BLaER1 (cell line): ENCODE results near the gene NID1.
A peak's percentile ranks its signal among the peaks of the same experiment; 100 is the strongest.
"Not testable (repeated sequence)": the region's sequence is repeated elsewhere in the genome, so short reads cannot be mapped to it uniquely, and the experiment has no call there.

Experiments used
- H3K27ac ChIP-seq: shearing (Covaris generic); formaldehyde crosslinking; 2 replicates; pipeline ENCODE4 v1.8.1; 2022
- H3K27me3 ChIP-seq: shearing (Covaris generic); formaldehyde crosslinking; 2 replicates; pipeline ENCODE4 v1.8.1; 2022
- H3K36me3 ChIP-seq: shearing (Covaris generic); formaldehyde crosslinking; 2 replicates; pipeline ENCODE4 v1.8.1; 2022
- H3K4me1 ChIP-seq: shearing (Covaris generic); formaldehyde crosslinking; 2 replicates; pipeline ENCODE4 v1.8.1; 2022
- H3K4me2 ChIP-seq: shearing (Covaris generic); formaldehyde crosslinking; 2 replicates; pipeline ENCODE4 v1.8.1; 2022
- H3K4me3 ChIP-seq: shearing (Covaris generic); formaldehyde crosslinking; 2 replicates; pipeline ENCODE4 v1.8.1; 2022
- H3K9ac ChIP-seq: shearing (Covaris generic); formaldehyde crosslinking; 2 replicates; pipeline ENCODE4 v1.8.1; 2022
- H3K9me3 ChIP-seq: shearing (Covaris generic); formaldehyde crosslinking; 2 replicates; pipeline ENCODE4 v1.8.1; 2022
- H4K20me1 ChIP-seq: shearing (Covaris generic); formaldehyde crosslinking; 2 replicates; pipeline ENCODE4 v1.8.1; 2022
- Cebpa-rat ChIP-seq: shearing (Covaris generic); IDR thresholded peaks from 2 replicates; pipeline ENCODE4 v1.8.1; 2022

The NID1 gene

DNA sequence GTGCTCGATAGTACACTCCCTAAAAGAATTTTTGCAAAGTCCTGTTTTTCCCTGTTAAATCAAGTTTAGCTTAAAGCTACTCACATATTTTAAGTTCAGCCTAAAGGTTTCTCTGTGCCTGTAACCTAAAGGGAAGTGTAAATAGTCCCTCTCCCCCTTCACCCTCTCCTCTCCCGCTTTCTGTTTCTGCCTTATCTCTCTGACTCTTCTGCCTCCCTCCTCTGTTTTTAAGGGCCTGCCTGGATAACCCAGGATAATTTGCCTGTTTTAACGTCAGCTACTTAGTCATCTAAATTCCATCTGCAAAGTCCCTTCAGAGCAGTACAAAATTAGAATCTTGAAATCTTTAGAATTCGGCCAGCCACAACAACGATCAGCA is 92.6 kb downstream of the NID1 start:
- Histone ChIP-seq H3K27ac (peak overlapping the region; percentile 71), H4K20me1 (no peaks in the 10 kb centered on the region), H3K9ac (peak overlapping the region; percentile 78), H3K4me1 (peaks cover 28% of the 10 kb centered on the region), H3K4me3 (peak overlapping the region; percentile 61), H3K4me2 (peak overlapping the region; percentile 92), H3K9me3 (no peaks in the 10 kb centered on the region), H3K36me3 (no peaks in the 10 kb centered on the region), H3K27me3 (no peaks in the 10 kb centered on the region)
- TF ChIP-seq Cebpa-rat: no peak

DNA sequence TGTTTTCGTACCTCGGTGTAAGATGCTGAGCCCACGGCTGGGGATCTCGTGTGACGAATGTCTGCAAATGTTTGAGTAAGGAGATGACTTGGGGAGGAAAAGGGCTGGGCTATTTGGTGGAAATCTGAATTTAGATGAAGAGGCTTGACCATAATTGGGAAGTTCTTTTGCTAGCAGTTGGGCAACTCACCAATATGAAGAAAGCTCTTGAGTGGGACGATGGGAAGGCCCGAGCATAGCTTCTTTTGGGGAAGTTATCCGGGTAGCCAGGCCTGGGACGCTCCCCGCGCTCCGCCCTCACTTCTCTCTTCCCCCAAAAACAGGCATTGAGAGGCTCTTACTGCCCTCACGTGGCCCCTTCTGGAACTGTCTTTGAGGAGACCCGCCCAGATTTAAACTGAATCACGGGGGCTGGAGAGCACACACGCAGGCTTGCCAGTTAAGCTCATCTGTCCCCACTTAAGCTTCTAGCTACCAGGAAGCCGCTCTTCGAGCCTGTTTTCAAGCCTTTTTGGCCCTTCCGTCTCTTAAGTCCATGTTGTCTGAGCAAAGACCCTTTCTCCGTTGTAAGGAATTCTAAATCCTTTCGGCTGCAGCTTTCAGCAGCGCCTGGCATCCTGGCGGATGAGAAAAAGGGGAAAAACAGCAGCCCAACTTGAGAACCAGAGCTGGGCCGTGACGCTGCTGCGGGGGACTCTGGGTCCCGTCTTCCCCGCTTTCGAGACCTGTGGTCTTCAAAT is 93.1 kb downstream of the NID1 start:
- Histone ChIP-seq H3K27ac (peak overlapping the region; percentile 71), H3K9ac (peak overlapping the region; percentile 78), H3K27me3 (no peaks in the 10 kb centered on the region), H4K20me1 (no peaks in the 10 kb centered on the region), H3K4me1 (peaks cover 28% of the 10 kb centered on the region), H3K36me3 (no peaks in the 10 kb centered on the region), H3K9me3 (no peaks in the 10 kb centered on the region), H3K4me3 (peak overlapping the region; percentile 61), H3K4me2 (peak overlapping the region; percentile 92)
- TF ChIP-seq Cebpa-rat: no peak

DNA sequence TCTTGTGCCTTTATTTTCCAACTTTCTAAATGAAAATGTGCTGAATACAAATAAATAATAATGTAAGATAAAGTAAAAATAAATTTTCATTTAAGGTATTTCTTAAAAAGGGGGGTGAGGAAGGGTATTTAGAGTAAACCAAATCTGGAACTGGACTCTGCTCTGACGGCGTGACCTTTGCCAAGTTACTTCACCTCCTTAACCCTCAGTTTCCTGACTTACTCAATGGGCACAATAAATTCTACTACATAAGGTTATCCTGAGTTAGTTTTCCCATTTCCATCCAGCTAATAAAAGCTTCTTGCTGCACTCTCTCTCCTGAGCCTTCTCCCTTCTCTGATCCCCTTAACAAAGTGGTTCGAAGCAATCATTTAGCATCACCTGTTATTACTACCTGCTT is 93.9 kb downstream of the NID1 start:
- Histone ChIP-seq H4K20me1 (no peaks in the 10 kb centered on the region), H3K27me3 (no peaks in the 10 kb centered on the region), H3K36me3 (no peaks in the 10 kb centered on the region), H3K4me1 (peaks cover 28% of the 10 kb centered on the region), H3K4me2 (peak overlapping the region; percentile 92; the same call in 1 of the 2 replicates), H3K4me3 (no peak overlapping the region), H3K9ac (no peak overlapping the region), H3K27ac (no peak overlapping the region), H3K9me3 (no peaks in the 10 kb centered on the region)
- TF ChIP-seq Cebpa-rat: no peak

DNA sequence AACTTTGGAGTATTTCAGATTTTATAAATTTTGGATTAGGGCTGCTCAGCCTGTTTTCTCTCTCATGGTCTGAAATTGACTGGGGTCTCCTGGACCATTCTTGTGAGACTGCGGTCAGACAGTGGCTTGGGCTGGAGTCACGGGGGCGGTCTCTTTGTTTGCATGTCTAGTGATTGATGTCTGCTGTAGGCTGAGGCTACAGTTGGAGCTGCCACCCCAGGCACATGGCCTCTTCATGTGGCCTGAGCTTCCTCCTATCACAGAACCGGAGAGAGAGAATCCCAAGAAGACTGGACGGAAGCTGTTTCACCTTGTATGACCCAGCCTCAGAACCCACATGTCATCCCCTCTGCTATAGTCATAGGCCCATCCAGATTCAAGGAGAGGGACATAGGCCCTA is 96.1 kb downstream of the NID1 start:
- TF ChIP-seq Cebpa-rat: no peak
- Histone ChIP-seq H3K4me1 (peaks cover 28% of the 10 kb centered on the region), H3K9ac (no peak overlapping the region)

GRCh38 chr1:235966134-235966533 is 98.8 kb downstream of the NID1 start:
- not testable (repeated sequence) for H3K27me3 ChIP-seq, H3K9me3 ChIP-seq, H3K4me3 ChIP-seq, H3K27ac ChIP-seq, H4K20me1 ChIP-seq, H3K36me3 ChIP-seq, H3K4me2 ChIP-seq, H3K9ac ChIP-seq
- peaks cover 10% of the 10 kb centered on the region for H3K4me1 ChIP-seq

More for the DNA sequence above, 96.1 kb downstream of the NID1 start:
- Histone ChIP-seq H3K4me3 (no peak overlapping the region), H3K9me3 (no peaks in the 10 kb centered on the region), H3K27me3 (no peaks in the 10 kb centered on the region), H3K36me3 (no peaks in the 10 kb centered on the region), H3K27ac (no peak overlapping the region), H4K20me1 (no peaks in the 10 kb centered on the region), H3K4me2 (no peak overlapping the region)

GRCh38 chr1:235960809-235961208 is 104.1 kb downstream of the NID1 start:
- no peaks in the 10 kb centered on the region for H3K9me3 ChIP-seq
- H3K4me1 ChIP-seq: peaks cover under 1% of the 10 kb centered on the region; the same call in 1 of the 2 replicates
- H3K4me3 ChIP-seq: no peak overlapping the region
- H3K9ac ChIP-seq: no peak overlapping the region
- H3K27ac ChIP-seq: no peak overlapping the region
- H3K36me3 ChIP-seq: no peaks in the 10 kb centered on the region
- H3K4me2 ChIP-seq: no peak overlapping the region
- H3K27me3 ChIP-seq: no peaks in the 10 kb centered on the region
- TF ChIP-seq Cebpa-rat: no peak
- H4K20me1 ChIP-seq: no peaks in the 10 kb centered on the region

GRCh38 chr1:235958021-235958420 is 106.9 kb downstream of the NID1 start:
- TF ChIP-seq Cebpa-rat: no peak
- H3K4me3 ChIP-seq: no peak overlapping the region
- no peaks in the 10 kb centered on the region for H3K27me3 ChIP-seq
- no peaks in the 10 kb centered on the region for H3K36me3 ChIP-seq
- no peak overlapping the region for H3K4me2 ChIP-seq
- no peaks in the 10 kb centered on the region for H4K20me1 ChIP-seq
- peaks cover 28% of the 10 kb centered on the region for H3K4me1 ChIP-seq
- no peaks in the 10 kb centered on the region for H3K9me3 ChIP-seq
- H3K27ac ChIP-seq: no peak overlapping the region
- H3K9ac ChIP-seq: no peak overlapping the region

DNA sequence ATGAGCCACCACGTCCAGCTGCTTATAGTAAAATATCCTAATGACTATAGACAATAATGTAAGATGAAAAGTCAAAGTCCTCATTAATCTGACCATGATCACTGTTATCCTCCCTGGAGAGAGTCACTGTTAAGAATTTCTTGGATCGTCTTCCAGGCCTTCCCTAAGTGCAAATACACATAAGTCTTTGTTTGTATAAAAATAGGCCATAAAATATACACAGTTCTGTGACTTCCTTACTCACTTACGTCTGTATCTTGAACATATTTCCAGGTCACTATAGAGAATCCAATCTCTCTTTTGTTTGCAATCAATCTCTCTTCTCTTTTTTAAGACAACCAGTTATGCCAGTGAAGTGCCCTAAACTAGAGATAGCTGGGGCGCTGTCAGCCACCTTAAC is 109.1 kb downstream of the NID1 start:
- H3K4me3 ChIP-seq: no peak overlapping the region
- TF ChIP-seq Cebpa-rat: no peak
- H3K27ac ChIP-seq: 0 out of 2 replicates have a peak overlapping the region, but pooled peaks have one; percentile 4
- no peaks in the 10 kb centered on the region for H3K27me3 ChIP-seq
- H4K20me1 ChIP-seq: no peaks in the 10 kb centered on the region
- no peak overlapping the region for H3K9ac ChIP-seq
- peaks cover 41% of the 10 kb centered on the region for H3K4me1 ChIP-seq
- H3K4me2 ChIP-seq: no peak overlapping the region
- H3K36me3 ChIP-seq: no peaks in the 10 kb centered on the region
- no peaks in the 10 kb centered on the region for H3K9me3 ChIP-seq

DNA sequence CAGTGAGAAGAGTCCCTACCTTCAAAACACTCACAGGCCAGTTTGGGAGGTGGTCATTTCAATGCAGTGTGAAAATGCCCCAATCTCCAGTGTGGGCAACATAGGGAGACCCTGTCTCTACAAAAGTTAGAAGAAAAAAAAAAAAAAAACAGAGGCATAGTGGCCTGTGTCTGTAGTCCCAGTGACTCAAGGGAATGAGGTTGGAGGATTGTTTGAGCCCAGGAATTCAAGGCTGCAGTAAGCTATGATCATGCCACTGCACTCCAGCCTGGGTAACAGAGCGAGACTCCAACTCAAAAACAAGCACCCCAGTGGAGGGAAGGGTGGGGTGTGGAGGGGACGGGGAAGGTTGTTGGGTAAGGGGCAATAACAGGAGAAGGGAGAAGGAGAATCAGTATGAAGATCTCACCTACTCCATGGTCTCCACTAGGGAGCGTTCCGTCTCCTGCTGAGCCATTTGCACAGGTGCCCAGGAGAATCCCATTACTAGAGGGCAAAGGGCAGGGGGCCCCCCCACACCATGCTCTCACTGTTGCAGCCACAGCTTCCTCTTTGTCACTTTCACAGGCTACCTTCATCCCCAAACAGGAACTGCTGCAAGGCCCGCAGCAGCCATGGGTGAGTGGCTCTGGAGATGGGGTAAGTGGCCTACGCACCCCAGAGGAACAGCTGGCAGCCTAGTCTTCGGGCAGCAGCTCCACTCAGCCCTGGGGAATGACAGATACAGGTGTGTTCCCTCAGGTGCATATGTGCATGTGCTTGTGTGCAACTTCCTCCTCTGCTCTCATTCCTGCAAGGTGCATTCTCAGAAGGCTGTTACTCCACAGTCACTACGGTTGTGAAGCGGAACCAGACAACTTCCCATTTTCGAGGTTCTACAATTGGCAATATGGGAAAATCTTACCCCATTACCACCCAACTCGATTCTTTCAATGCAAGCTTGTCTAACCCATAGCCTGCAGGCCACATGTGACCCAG is 110.3 kb downstream of the NID1 start:
- Histone ChIP-seq H3K4me1 (peaks cover 41% of the 10 kb centered on the region), H3K9ac (peak overlapping the region; percentile 20; the same call in 1 of the 2 replicates), H3K36me3 (no peaks in the 10 kb centered on the region), H3K4me2 (peak overlapping the region; percentile 85), H3K27ac (peak overlapping the region; percentile 62), H4K20me1 (no peaks in the 10 kb centered on the region), H3K4me3 (no peak overlapping the region), H3K9me3 (no peaks in the 10 kb centered on the region), H3K27me3 (no peaks in the 10 kb centered on the region)
- TF ChIP-seq Cebpa-rat: no peak

DNA sequence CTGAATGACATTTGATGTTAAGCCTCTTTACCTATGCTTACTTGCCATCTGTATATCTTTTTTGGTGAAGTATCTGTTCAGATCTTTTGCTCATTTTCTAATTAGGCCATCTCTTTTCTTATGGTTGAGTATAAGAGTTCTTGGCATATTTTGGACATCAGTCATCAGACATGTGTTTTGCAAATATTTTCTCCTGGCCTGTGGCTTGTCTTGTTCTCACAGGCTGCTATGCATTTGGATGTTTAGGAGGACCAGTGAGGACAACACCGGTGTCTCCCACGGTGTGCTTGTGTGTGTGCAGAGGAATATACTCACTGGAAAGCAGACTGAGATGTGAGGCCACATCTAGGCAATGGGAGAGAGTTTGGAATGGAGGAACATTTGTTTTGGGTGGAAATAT is 111.1 kb downstream of the NID1 start:
- H4K20me1 ChIP-seq: no peaks in the 10 kb centered on the region
- H3K4me3 ChIP-seq: no peak overlapping the region
- H3K4me1 ChIP-seq: peaks cover 48% of the 10 kb centered on the region
- H3K9me3 ChIP-seq: no peaks in the 10 kb centered on the region
- no peak for TF ChIP-seq Cebpa-rat
- 0 out of 2 replicates have a peak overlapping the region, but pooled peaks have one; percentile 20 for H3K9ac ChIP-seq
- H3K27me3 ChIP-seq: no peaks in the 10 kb centered on the region
- no peaks in the 10 kb centered on the region for H3K36me3 ChIP-seq
- H3K4me2 ChIP-seq: peak overlapping the region; percentile 85
- H3K27ac ChIP-seq: peak overlapping the region; percentile 62
